ENCODE data around the gene AK8. TPM values are rescaled to one million over a fixed set of nuclear protein-coding genes. Genes with fewer than 3 reads are reported as not detected.
"Not testable (repeated sequence)": the region's sequence is repeated elsewhere in the genome, so short reads cannot be mapped to it uniquely, and the experiment has no call there.

Gene AK8
- total RNA-seq, 6 donors from 2014 or later, result 0.44 to 8.4 (median 3.6) TPM

- Histone ChIP-seq H3K4me3 (no peak overlapping the region), H3K4me1 (peaks cover 5 to 8% (median 8%) of the 10 kb centered on the region in 4 donors), H3K36me3 (no peaks in the 10 kb centered on the region), H3K27ac (no peak overlapping the region), H3K27me3 (no peaks in the 10 kb centered on the region), H3K9me3 (no peaks in the 10 kb centered on the region)
- DNase-seq (no peak), ATAC-seq (ENCODE audit: low FRiP score in 2 of 2) (no peak)
- TF ChIP-seq EP300 (IDR thresholded peaks at IDR 0.05) (no peak), CTCF (IDR thresholded peaks at IDR 0.05) (no peak), POLR2AphosphoS5 (IDR thresholded peaks at IDR 0.05) (no peak), POLR2A (IDR thresholded peaks at IDR 0.05) (no peak)
- WGBS, 2 donors, result 79 to 100% methylated on average over 1 of the region's 1 CpG
Observed at GRCh38 chr9:132774886-132775285, 103.2 kb downstream of the AK8 start.

GRCh38 chr9:132773764-132774339 is 104.2 kb downstream of the AK8 start:
- Histone ChIP-seq H3K9me3 (no peaks in the 10 kb centered on the region), H3K4me1 (peaks cover 5 to 10% (median 9%) of the 10 kb centered on the region in 4 donors), H3K27ac (no peak overlapping the region), H3K27me3 (no peaks in the 10 kb centered on the region), H3K36me3 (no peaks in the 10 kb centered on the region), H3K4me3 (no peak overlapping the region)
- no peak for ATAC-seq (ENCODE audit: low FRiP score in 2 of 2)
- 62 to 64% methylated on average over 7 of the region's 7 CpGs for WGBS, 2 donors
- TF ChIP-seq EP300 (IDR thresholded peaks at IDR 0.05) (no peak), CTCF (IDR thresholded peaks at IDR 0.05) (no peak), POLR2AphosphoS5 (IDR thresholded peaks at IDR 0.05) (no peak), POLR2A (IDR thresholded peaks at IDR 0.05) (no peak)
- DNase-seq, result no peak

- Histone ChIP-seq H3K4me1 (peaks cover 8 to 14% (median 11%) of the 10 kb centered on the region in 4 donors), H3K27ac (no peak overlapping the region), H3K4me3 (no peak overlapping the region), H3K9me3 (no peaks in the 10 kb centered on the region), H3K27me3 (no peaks in the 10 kb centered on the region), H3K36me3 (no peaks in the 10 kb centered on the region)
- ATAC-seq (ENCODE audit: low FRiP score in 2 of 2), result no peak
- WGBS, 2 donors, result 89 to 90% methylated on average over 2 of the region's 2 CpGs
- no peak for DNase-seq
- TF ChIP-seq POLR2A (IDR thresholded peaks at IDR 0.05), result no peak
- TF ChIP-seq POLR2AphosphoS5 (IDR thresholded peaks at IDR 0.05), result no peak
- no peak for TF ChIP-seq CTCF (IDR thresholded peaks at IDR 0.05)
- TF ChIP-seq EP300 (IDR thresholded peaks at IDR 0.05), result no peak
Observed at GRCh38 chr9:132773093-132773492, 105.0 kb downstream of the AK8 start.

GRCh38 chr9:132771752-132772151 is 106.3 kb downstream of the AK8 start:
- DNase-seq; H3K9me3 ChIP-seq; H3K36me3 ChIP-seq; H3K27me3 ChIP-seq; ATAC-seq (ENCODE audit: low FRiP score in 2 of 2); H3K4me3 ChIP-seq; H3K27ac ChIP-seq: not testable (repeated sequence)
- WGBS, 2 donors, result 95% methylated on average over 5 of the region's 5 CpGs
- H3K4me1 ChIP-seq, result peaks cover 8 to 14% (median 11%) of the 10 kb centered on the region in 4 donors

- Histone ChIP-seq H3K36me3 (no peaks in the 10 kb centered on the region), H3K27ac (peak overlapping the region; percentile 82 to 89 (median 86)), H3K4me1 (peaks cover 8 to 14% (median 11%) of the 10 kb centered on the region in 4 donors), H3K27me3 (no peaks in the 10 kb centered on the region), H3K9me3 (no peaks in the 10 kb centered on the region), H3K4me3 (peak overlapping the region; percentile 73 to 81 (median 77))
- DNase-seq (no peak), ATAC-seq (ENCODE audit: low FRiP score in 2 of 2) (peak in 1 of 2 donors; percentile 1)
- TF ChIP-seq POLR2A (IDR thresholded peaks at IDR 0.05), result no peak
- TF ChIP-seq EP300 (IDR thresholded peaks at IDR 0.05), result no peak
- TF ChIP-seq POLR2AphosphoS5 (IDR thresholded peaks at IDR 0.05), result no peak
- TF ChIP-seq CTCF (IDR thresholded peaks at IDR 0.05), result no peak
- 80 to 87% methylated on average over 3 to 10 of the region's 10 CpGs for WGBS, 2 donors
Observed at GRCh38 chr9:132770770-132771310, 107.2 kb downstream of the AK8 start.
